DND-41 (cell line): Measurements from ENCODE around the gene FAM13A.

ENCODE experiments used
- ATAC-seq: fragments of 200-7000 bp; cut with Tn5 transposase; 3 replicates; pipeline ENCODE4 v1.9.1; 2021; ENCODE audit warnings: low read depth; ENCODE audit not compliant: insufficient read depth
- DNase-seq: peaks from one replicate; pipeline ENCODE4 v3.0.0-alpha.2; 2020
- H2AFZ ChIP-seq: 2 replicates; pipeline ENCODE4 v1.6.0; 2012; ENCODE audit warnings: low read depth, low read length
- H3K27ac ChIP-seq: 2 replicates; pipeline ENCODE4 v1.5.1; 2012; ENCODE audit warnings: low read length, inconsistent platforms
- H3K27me3 ChIP-seq: fragments of 200-600 bp; sonication (generic); 2 replicates; pipeline ENCODE4 v1.6.0; 2012; ENCODE audit warnings: low read length, mild to moderate bottlenecking, inconsistent platforms; ENCODE audit not compliant: insufficient read depth, poor library complexity
- H3K36me3 ChIP-seq: 2 replicates; pipeline ENCODE4 v1.5.1; 2012; ENCODE audit warnings: low read length, inconsistent platforms; ENCODE audit not compliant: insufficient read depth
- H3K4me1 ChIP-seq: 2 replicates; pipeline ENCODE4 v1.5.1; 2012; ENCODE audit warnings: mild to moderate bottlenecking, low read length; ENCODE audit not compliant: insufficient read depth
- H3K4me2 ChIP-seq: 2 replicates; pipeline ENCODE4 v1.6.0; 2012; ENCODE audit warnings: mild to moderate bottlenecking, moderate library complexity, low read length, inconsistent platforms; ENCODE audit not compliant: insufficient read depth
- H3K4me3 ChIP-seq, 2 experiments: fragments of 200-600 bp in 1 of 2; shearing (Covaris generic) in 1 of 2; 2 replicates each; pipeline ENCODE4 v1.5.1; 2012 to 2016; ENCODE audit warnings: inconsistent platforms in 2 of 2, low read length in 2 of 2, mild to moderate bottlenecking in 2 of 2, low read depth in 1 of 2, moderate library complexity in 1 of 2
- H3K79me2 ChIP-seq: 2 replicates; pipeline ENCODE4 v1.6.0; 2012; ENCODE audit warnings: low read length, inconsistent platforms; ENCODE audit not compliant: insufficient read depth
- H3K9ac ChIP-seq: 2 replicates; pipeline ENCODE4 v1.6.0; 2012; ENCODE audit warnings: low read depth, mild to moderate bottlenecking, inconsistent platforms, low read length, moderate library complexity
- H3K9me3 ChIP-seq: 2 replicates; pipeline ENCODE4 v1.5.1; 2012; ENCODE audit warnings: low read length, moderate library complexity, mild to moderate bottlenecking, inconsistent platforms; ENCODE audit not compliant: insufficient read depth, severe bottlenecking
- H4K20me1 ChIP-seq: 2 replicates; pipeline ENCODE4 v1.6.0; 2012; ENCODE audit warnings: low read length; ENCODE audit not compliant: insufficient read depth
- CTCF ChIP-seq: IDR thresholded peaks from 2 replicates; pipeline ENCODE4 v1.5.1; 2012; ENCODE audit warnings: borderline replicate concordance, low read length, moderate library complexity, mild to moderate bottlenecking; ENCODE audit not compliant: poor library complexity, severe bottlenecking; ENCODE audit errors: extremely low read depth
- EZH2 ChIP-seq: IDR thresholded peaks from 3 replicates; pipeline ENCODE4 v1.6.1; 2012; ENCODE audit warnings: borderline replicate concordance, low read depth, mild to moderate bottlenecking, moderate library complexity, low read length, inconsistent platforms; ENCODE audit not compliant: severe bottlenecking

Gene FAM13A

GRCh38 chr4:88976775-88977035 lies 80.3 kb downstream of the FAM13A start:
- H3K79me2 ChIP-seq, result no peaks in the 10 kb centered on the region
- no peaks in the 10 kb centered on the region for H3K9me3 ChIP-seq
- no peak overlapping the region for H3K4me2 ChIP-seq
- TF ChIP-seq EZH2 (no peak), CTCF (no peak)
- no peaks in the 10 kb centered on the region for H3K36me3 ChIP-seq
- H3K27me3 ChIP-seq, result no peaks in the 10 kb centered on the region
- H3K4me3 ChIP-seq, result no peak overlapping the region
- no peaks in the 10 kb centered on the region for H3K4me1 ChIP-seq
- H3K27ac ChIP-seq, result no peak overlapping the region
- ATAC-seq (no peak), DNase-seq (no peak)
- H3K9ac ChIP-seq, result no peak overlapping the region
- H2AFZ ChIP-seq, result no peak overlapping the region
- H4K20me1 ChIP-seq, result no peaks in the 10 kb centered on the region

- H3K27ac ChIP-seq, result no peak overlapping the region
- no peak for ATAC-seq
- no peak overlapping the region for H3K4me2 ChIP-seq
- H3K79me2 ChIP-seq, result no peaks in the 10 kb centered on the region
- H3K4me1 ChIP-seq, result no peaks in the 10 kb centered on the region
- H3K36me3 ChIP-seq, result no peaks in the 10 kb centered on the region
- H4K20me1 ChIP-seq, result no peaks in the 10 kb centered on the region
- TF ChIP-seq EZH2, result no peak
- no peak for TF ChIP-seq CTCF
- H2AFZ ChIP-seq, result no peak overlapping the region
- DNase-seq, result no peak
- no peak overlapping the region for H3K4me3 ChIP-seq
- H3K9ac ChIP-seq, result no peak overlapping the region
- H3K9me3 ChIP-seq, result no peaks in the 10 kb centered on the region
- no peaks in the 10 kb centered on the region for H3K27me3 ChIP-seq
Measured at GRCh38 chr4:88975958-88976774, 80.8 kb downstream of the FAM13A start.

- Histone ChIP-seq H3K4me2 (no peak overlapping the region), H4K20me1 (no peaks in the 10 kb centered on the region), H3K36me3 (no peaks in the 10 kb centered on the region), H3K4me1 (no peaks in the 10 kb centered on the region), H3K27me3 (no peaks in the 10 kb centered on the region), H3K9ac (no peak overlapping the region), H2AFZ (no peak overlapping the region), H3K4me3 (no peak overlapping the region), H3K27ac (no peak overlapping the region), H3K9me3 (no peaks in the 10 kb centered on the region), H3K79me2 (no peaks in the 10 kb centered on the region)
- TF ChIP-seq CTCF (no peak), EZH2 (no peak)
- no peak for DNase-seq
- ATAC-seq, result no peak
Measured at GRCh38 chr4:88971536-88971935, 85.4 kb downstream of the FAM13A start.
